HS-5 (cell line): ENCODE results near the gene ADAM15.

Source experiments
- DNase-seq: peaks from one replicate; pipeline ENCODE4 v3.0.0-alpha.2; 2012; ENCODE audit warnings: low read depth

ADAM15 gene

GRCh38 chr1:155032886-155033285 lies 18.2 kb upstream of the ADAM15 start:
- DNase-seq, result no peak

GRCh38 chr1:155033524-155033923 lies 17.6 kb upstream of the ADAM15 start, which contains the start of the genes DCST1 and DCST2:
DCST1 (plus strand) TSS chr1:155033824; CDS start chr1:155034037, 213 bp downstream.
DCST2 (minus strand) TSS chr1:155033781; CDS start chr1:155033701, 80 bp downstream.
- DNase-seq, result no peak

DNA sequence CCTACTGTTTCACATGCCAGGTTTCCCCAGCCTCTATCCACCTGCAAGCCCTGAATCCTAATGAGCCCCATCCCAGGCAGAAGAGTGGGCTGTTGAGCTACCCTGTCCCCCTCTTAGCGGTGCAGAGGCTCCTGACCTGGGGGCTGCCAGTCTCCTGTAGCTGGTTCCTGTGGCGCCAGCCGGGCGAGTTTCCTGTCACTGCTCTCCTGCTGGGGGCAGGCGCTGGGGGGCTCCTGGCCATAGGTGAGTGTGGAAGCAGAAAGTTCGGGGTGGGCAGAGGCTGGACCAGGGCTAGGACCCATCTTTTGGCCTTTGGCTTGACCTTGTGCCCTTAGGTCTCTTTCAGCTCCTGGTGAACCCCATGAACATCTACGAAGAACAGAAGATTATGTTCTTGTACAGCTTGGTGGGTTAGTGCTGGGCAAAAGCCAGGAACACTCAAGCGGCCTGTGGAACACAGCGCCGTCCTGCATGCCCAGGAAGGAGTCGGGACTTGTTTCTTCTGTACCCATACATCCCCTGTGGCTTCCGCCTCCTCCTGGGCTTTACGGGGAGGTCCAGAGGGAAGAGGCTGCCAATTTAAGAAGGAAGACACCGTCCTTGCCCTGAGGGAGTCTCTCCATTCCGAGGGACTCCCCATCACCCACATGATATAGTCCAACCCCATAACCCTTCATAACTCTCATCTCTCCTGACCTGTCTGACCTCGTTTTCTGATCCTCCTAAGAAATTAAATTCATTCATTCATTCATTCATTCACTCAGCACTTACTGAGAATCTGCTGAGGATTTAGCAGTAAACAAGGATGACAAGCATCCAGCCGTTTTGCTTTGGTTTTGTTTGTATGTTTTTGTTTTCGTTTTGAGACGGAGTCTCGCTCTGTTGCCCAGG lies 16.6 kb upstream of the ADAM15 start:
- no peak for DNase-seq

DNA sequence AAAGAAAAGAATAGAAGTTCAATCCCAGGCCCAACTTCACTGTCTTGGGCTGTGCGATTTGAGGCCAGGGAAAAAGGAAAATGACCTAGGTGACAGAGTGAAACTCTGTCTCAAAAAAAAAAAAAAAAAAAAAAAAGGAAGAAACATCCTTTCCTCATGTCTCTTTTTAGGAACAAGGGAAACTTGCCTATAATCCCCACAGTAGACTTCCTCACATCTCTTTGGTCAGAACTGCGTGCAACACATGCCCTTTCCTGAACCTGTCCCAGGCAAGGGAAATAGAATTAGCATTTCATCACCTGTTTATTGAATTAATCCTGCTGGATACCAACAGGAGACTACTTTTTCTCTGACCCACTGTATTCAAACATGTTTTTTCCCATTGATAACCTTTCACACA lies 15.2 kb upstream of the ADAM15 start:
- no peak for DNase-seq

GRCh38 chr1:155037043-155037442 lies 14.1 kb upstream of the ADAM15 start:
- DNase-seq, result no peak

DNA sequence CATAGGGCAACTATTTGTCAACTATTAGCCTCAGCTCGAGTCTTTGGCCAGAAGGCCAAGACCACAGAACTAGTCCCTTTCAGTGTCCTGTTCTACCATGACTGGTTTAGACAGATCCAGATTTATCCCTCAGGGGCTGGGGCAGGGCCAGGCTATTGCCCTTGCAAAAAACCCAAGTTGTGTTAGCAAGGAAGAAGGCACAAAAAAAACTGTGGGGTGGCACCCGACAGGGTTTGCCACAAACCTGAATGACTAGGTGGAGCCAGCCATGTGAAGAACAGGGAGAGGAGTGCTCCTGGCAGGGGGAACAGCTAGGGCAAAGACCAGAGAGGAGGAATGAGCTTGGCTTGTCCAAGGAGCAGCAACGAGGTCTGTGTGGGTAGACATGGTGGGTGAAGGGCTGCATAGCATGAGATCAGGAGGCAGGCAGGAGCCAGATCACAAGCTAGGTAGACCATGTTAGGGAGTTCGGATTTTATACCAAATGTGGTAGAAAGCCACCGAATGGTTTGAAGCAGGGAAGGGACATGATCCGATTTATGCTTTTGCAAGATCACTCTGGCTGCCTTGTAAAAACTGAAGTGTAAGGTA lies 13.2 kb upstream of the ADAM15 start:
- DNase-seq, result no peak

GRCh38 chr1:155038602-155039307 lies 12.4 kb upstream of the ADAM15 start:
- DNase-seq, result no peak

DNA sequence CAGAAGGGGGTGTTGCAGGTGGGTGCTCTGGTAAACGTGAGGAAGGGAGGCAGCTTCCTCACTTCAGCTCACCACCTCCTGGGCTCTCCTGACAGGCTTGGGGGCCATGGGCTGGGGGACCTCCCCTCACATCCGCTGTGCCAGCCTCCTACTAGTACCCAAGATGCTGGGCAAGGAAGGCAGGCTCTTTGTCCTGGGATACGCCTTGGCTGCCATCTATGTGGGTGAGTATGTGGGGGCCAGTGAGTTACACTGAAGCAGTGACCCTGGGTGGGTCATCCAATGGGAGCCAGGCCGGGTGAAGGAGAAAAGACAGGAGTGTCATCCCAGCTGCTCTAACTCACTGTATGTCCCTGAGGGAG lies 11.8 kb upstream of the ADAM15 start:
- no peak for DNase-seq

- no peak for DNase-seq
These were observed 10.6 kb upstream of the ADAM15 start for GRCh38 chr1:155040358-155041093.

DNA sequence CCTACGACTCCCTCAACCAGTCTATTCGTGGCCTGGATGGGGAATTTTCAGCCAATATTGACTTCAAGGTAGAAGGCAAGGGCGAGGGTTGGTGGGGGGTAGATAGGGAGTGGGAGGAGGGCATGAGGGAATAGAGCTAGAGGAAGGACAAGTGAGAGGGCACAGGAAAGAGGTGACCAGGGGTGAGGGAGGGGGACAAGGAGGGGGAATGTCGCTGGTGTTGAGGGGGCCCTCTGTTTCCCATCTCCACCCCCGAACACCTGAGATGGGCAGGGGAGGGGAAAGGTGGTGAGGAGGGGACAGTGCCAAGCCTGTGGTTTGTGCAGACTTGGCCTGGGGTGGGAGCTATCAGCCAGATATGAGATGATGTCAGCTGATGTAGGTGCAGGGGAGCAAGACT lies 8.3 kb upstream of the ADAM15 start:
- no peak for DNase-seq

DNA sequence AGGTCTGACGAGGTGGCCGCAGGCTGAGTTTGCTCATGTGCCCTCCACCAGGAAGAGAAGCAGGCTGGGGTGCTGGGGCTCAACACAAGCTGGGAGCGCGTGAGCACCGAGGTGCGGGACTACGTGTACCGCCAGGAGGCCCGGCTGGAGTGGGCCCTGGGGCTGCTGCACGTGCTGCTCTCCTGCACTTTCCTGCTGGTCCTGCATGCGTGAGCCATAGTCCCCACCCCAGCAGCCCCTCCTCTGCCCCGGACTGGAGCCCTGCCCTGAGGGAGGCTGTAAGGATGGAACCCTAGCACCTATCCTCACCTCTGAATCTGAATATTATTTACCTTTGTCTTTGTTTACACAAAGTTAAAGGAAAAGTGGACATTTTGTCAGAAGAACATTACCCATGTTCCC lies 7.8 kb upstream of the ADAM15 start:
- no peak for DNase-seq

- no peak for DNase-seq
These were observed 7.3 kb upstream of the ADAM15 start for GRCh38 chr1:155043793-155044192.

GRCh38 chr1:155044365-155044764 lies 6.8 kb upstream of the ADAM15 start:
- DNase-seq, result no peak

DNA sequence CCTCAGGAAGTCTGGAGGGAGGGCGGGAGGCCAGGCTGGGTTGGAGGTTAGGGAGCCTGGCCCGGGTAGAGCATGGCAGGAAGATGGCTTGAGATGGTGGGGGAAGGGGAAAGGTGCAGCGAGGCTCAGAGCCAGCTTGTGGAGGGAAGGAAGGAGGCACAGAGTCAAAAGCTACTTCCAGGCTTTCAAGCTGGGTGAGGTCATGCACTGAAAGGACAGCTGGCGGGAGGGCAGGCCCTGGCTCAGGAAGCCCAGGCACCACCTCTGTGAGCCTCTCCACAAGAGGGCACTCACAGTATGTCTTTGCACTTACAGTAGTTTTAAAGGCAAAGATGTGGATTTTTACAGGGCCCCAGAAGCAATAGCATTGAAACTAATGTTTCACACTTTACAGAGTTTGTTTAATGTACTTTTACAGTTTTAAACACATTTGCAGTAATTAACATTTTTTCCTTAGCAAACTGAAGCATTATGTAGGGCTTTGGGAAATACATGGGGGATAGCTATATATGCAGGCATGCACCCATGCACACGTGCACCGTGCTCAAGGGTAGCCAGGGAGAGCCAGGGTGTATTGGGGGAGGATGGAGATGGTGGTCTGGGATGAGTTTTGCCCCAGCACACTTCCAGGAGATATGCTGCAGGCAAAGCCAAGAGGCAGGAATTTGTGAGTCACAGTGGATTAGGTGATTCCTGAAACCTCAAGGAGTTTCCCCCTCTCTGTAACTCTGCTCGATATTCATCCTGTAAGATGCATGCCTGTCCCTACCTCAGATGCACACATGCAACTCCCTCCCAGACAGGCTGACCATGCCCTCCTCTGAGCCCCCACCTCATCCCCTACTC lies 6.1 kb upstream of the ADAM15 start:
- peak; percentile 47 for DNase-seq

GRCh38 chr1:155048449-155049334 lies 2.4 kb upstream of the ADAM15 start:
- no peak for DNase-seq

DNA sequence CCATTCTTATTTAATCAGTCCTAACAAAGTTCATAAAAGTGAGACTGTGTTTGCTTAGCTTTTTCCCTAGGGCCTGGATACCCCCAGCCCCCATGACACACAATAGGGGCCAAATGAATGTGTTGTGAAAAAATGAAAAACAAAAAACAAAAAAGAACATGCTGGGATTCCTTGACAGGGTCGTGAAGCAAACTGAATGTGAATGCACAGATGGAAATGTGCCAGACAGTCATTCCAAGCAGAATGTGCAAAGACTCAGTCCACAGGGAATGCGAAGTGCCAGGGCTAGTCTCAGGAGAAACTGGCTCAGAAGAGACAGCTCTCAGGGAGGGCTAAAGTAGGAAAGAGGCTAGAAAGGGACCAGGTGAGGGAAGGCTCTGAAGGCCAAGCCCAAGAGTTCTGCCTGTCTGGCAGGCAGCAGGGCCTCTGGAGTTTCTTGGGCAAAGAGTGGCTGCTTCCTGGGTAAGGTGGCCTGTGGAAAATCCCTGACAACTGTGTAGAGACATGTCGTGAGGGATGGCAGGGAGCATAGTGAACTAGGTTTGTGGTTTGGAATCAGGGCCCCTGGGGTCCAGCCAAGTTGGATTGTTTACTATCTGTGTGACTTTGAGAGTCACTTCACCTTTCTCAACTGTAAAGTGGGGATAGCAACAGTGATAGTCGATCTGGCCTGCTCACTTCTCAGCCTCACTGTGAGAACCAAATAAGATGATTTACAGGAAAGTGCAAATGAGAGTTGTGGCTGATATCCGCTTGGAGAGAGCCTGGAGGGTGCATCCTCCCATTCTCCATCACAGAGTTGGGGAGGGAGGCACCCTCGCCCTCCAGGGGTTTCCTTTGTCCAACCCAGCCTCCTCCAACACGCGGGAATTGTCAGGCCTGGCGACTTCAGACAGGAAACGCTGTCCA lies 1.2 kb upstream of the ADAM15 start:
- DNase-seq, result no peak

DNA sequence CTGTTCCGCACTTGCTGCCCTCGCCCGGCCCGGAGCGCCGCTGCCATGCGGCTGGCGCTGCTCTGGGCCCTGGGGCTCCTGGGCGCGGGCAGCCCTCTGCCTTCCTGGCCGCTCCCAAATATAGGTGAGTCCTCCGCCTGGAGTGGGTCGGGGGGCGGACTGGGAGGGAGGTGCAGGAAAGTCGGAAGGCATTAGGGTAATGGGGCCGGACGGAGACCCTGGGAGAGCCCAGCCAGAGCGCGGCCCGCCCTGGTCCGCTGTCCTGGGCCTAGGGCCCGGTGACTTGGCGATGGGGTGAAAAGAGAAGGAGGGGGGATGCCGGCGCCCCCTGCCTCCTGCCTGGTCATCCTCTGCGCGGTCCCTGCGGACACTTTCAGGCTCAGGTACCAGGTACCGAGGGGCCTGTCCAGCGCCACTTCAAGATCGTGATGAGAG lies 243 bp downstream of the ADAM15 start:
- DNase-seq, result no peak

- no peak for DNase-seq
These were observed 772 bp downstream of the ADAM15 start for GRCh38 chr1:155051777-155052398.
